Naive thymus-derived CD8-positive, alpha-beta T cell (primary cell): ENCODE results near the gene GPBP1L1. TPM values are rescaled to one million over a fixed set of nuclear protein-coding genes. Genes with fewer than 3 reads are reported as not detected.
"Not testable (repeated sequence)": the region's sequence is repeated elsewhere in the genome, so short reads cannot be mapped to it uniquely, and the experiment has no call there.

Source experiments
- ATAC-seq, 2 donors: fragments of 150-1000 bp; cut with Tn5 transposase in 1 of 2; sonication (Bioruptor Pico), chemical (Tn5 transposase) in 1 of 2; 1 replicate in 1 of 2; 2 replicates in 1 of 2; pipeline ENCODE4 v1.10.0; 2021; ENCODE audit warnings: mild to moderate bottlenecking in 2 of 2, moderate library complexity in 2 of 2
- POLR2A ChIA-PET: fragments of 350-600 bp; sonication (Branson Sonifier 250); formaldehyde crosslinking; loops from one replicate; lab custom pipeline; 2021; ENCODE audit warnings: antibody characterized with exemption; lab: Charles Lee
- DNase-seq, 10 donors: peaks; one replicate each; pipeline versions ENCODE4 v3.0.0 to v3.0.0-alpha.2; 2020 to 2022
- H3K27ac Mint-ChIP-seq, 10 donors: one replicate each; pipeline ENCODE4 v1.8.0; 2020 to 2022; ENCODE audit warnings: mild to moderate bottlenecking in 10 of 10, mixed read lengths in 10 of 10, moderate library complexity in 4 of 10, inconsistent platforms in 1 of 10
- H3K27me3 Mint-ChIP-seq, 5 donors: one replicate each; pipeline ENCODE4 v1.8.0; 2021 to 2022; ENCODE audit warnings: mixed read lengths in 5 of 5
- H3K36me3 Mint-ChIP-seq, 3 donors: one replicate each; pipeline ENCODE4 v1.8.0; 2020 to 2022; ENCODE audit warnings: mixed read lengths in 3 of 3, mild to moderate bottlenecking in 2 of 3, inconsistent platforms in 1 of 3
- H3K4me1 Mint-ChIP-seq, 4 donors: one replicate each; pipeline ENCODE4 v1.8.0; 2021 to 2022; ENCODE audit warnings: mixed read lengths in 4 of 4
- H3K4me3 Mint-ChIP-seq, 10 donors: one replicate each; pipeline ENCODE4 v1.8.0; 2020 to 2022; ENCODE audit warnings: mild to moderate bottlenecking in 10 of 10, mixed read lengths in 10 of 10, moderate library complexity in 6 of 10, inconsistent platforms in 1 of 10
- H3K9me3 Mint-ChIP-seq, 9 donors: one replicate each; pipeline ENCODE4 v1.8.0; 2020 to 2022; ENCODE audit warnings: mixed read lengths in 9 of 9, mild to moderate bottlenecking in 3 of 9, inconsistent platforms in 1 of 9, moderate library complexity in 1 of 9
- polyA plus RNA-seq, 3 donors: library from polyadenylated mRNA; unstranded; fragments of 300-500 nt; fragmentation: Illumina TruSeq; gene quantifications; one replicate each; pipeline ENCODE4 v1.2.3, GENCODE V29; 2021
- total RNA-seq, 8 experiments: library from RNA in 2 of 8; stranded (reverse) in 2 of 8; gene quantifications; one replicate each; pipeline ENCODE4 v1.2.3 and lab custom pipeline; 2021 to 2026

GPBP1L1 gene
- total and polyA plus RNA-seq, 5 experiments from 2014 or later, result 88.9 to 193 (median 94.0) TPM

DNA sequence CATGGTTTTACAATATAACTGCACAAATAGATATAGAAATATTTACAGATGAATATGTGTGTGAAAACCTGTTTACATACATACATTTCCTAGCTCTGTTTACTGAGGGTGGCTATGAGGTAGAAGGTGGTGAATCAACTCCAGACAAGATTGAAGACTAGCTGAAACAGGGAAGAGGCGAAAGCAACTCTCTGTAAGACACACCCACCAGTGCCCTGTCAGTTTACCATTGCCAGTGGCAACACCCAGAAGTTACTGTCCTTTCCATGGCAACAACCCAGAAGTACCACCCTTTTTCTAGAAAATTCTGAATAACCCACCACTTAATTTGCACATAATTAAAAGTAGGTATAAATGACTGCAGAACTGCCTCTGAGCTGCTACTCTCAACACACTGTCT lies 18.3 kb upstream of the GPBP1L1 start:
- H3K36me3 Mint-ChIP-seq, result peaks cover 11 to 39% (median 22%) of the 10 kb centered on the region in 3 donors

DNA sequence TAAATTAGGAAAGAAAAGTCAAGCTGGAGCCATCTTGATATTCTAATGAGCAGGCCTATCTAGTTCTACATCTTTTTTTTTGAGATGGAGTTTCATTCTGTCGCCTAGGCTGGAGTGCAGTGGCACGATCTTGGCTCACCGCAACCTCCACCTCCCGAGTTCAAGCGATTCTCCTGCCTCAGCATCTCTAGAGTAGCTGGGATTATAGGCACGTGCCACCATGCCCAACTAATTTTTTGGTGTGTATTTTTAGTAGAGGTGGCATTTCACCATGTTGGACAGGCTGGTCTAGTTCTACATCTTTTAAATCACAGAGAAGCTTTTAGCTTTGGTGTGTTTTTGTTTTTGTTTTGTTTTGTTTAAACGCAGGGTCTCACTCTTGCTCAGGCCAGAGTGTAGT lies 8.5 kb upstream of the GPBP1L1 start:
- peaks cover 4 to 14% (median 10%) of the 10 kb centered on the region in 4 donors for H3K4me1 Mint-ChIP-seq
- H3K27ac Mint-ChIP-seq, result peak overlapping the region in 1 of 10 donors; percentile 25
- H3K4me3 Mint-ChIP-seq, result no peak overlapping the region
- H3K9me3 Mint-ChIP-seq, result no peaks in the 10 kb centered on the region
- peaks cover 0 to 62% (median 10%) of the 10 kb centered on the region in 3 donors for H3K36me3 Mint-ChIP-seq
- H3K27me3 Mint-ChIP-seq, result no peaks in the 10 kb centered on the region
- POLR2A ChIA-PET, result interaction anchor here (0.6 to 1.2 kb wide), 2 partner anchors 9 to 14 kb away, joined by 3 to 4 read pairs; partner anchors contain the start of gene GPBP1L1
- ATAC-seq (no peak), DNase-seq (no peak)

More for the DNA sequence above, 18.3 kb upstream of the GPBP1L1 start:
- peaks cover 0 to 2% (median 0%) of the 10 kb centered on the region in 4 donors for H3K4me1 Mint-ChIP-seq
- peaks cover 0 to 11% (median 4%) of the 10 kb centered on the region in 9 donors for H3K9me3 Mint-ChIP-seq
- H3K27ac Mint-ChIP-seq, result peak overlapping the region in 1 of 10 donors; percentile 61
- DNase-seq (no peak), ATAC-seq (no peak)
- no peaks in the 10 kb centered on the region for H3K27me3 Mint-ChIP-seq
- H3K4me3 Mint-ChIP-seq, result no peak overlapping the region
- POLR2A ChIA-PET, result no interaction called here

DNA sequence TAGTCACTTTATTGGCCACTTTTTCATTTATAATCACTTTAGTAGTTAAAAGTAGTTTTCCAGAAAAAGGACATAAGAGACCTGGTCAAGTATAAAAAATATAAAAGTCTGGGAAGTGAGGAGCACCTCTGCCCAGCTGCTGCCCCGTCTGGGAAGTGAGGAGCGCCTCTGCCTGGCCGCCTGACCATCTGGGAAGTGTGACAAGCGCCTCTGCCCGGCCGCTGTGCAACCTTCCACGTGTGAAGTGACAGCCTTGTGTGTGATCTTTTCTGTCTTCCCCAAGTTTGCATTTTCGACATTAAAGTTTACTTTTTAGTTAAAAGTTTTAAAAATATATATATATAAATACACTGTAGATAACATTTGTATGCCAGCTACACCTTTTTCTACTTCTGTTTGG lies 7.5 kb upstream of the GPBP1L1 start:
- H3K9me3 Mint-ChIP-seq, H3K27me3 Mint-ChIP-seq, H3K4me3 Mint-ChIP-seq, ATAC-seq, POLR2A ChIA-PET, DNase-seq: not testable (repeated sequence)
- peak overlapping the region in 1 of 10 donors; percentile 74 for H3K27ac Mint-ChIP-seq
- peaks cover 0 to 62% (median 10%) of the 10 kb centered on the region in 3 donors for H3K36me3 Mint-ChIP-seq
- H3K4me1 Mint-ChIP-seq, result peaks cover 4 to 22% (median 13%) of the 10 kb centered on the region in 4 donors

DNA sequence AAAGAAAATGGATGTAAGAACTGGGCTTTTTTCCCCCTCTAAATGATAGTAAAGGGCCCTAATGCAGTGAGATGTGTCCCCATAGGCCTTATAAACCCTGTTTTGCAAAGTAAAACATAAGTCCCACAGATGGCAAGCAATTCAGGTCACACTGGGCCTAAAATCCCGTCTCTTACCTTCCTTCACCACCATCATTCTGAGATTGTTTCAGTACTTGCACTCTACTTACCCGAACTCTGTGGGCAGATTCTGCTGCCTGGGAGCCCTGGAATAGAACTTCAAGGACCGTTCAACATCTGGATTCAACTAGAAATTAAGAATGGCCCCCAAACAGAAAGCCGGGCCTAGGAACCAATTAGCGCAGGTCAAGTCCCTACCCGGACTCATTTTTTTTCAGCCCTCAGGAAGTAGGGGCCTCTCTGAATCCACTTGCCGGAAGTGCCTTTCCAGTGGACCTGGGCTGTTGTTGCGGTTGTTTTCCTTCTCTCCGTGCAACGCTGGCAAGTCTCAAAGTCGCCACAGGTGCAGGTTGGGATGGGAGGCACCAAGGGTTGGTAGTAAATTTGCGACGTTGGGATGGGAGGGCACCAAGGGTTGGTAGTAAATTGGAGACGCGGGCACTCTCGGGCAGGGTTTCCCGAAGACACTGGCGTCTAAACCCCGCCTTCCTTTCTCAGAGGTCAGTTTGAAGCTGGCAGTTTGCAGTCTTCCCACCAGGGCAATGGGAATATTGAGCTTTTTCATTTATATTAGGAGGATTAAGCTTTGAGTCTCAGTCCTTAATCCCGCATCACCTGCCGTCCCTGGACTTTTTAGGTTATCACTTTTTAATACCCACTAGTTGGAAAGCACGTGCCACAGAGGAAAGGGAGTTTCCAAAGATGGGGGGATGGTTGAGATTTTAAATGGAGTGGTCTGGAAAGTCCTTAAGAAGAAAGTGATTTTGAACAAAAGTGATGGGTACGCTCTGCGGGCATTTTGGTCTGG lies 1.7 kb upstream of the GPBP1L1 start, which contains the start of gene TMEM69:
Gene TMEM69, plus strand, starts transcription at position 428 of the 987 bp plus-strand sequence. CDS start 2,888 bp downstream, outside the sequence.
- no peaks in the 10 kb centered on the region for H3K9me3 Mint-ChIP-seq
- H3K4me3 Mint-ChIP-seq, result peak within 1 kb of the TSS; percentile 93 to 100 (median 99)
- DNase-seq, result peak; percentile 42 to 91 (median 78)
- ATAC-seq, result no peak
- peaks cover 2 to 17% (median 4%) of the 10 kb centered on the region in 3 donors for H3K36me3 Mint-ChIP-seq
- peaks cover 19 to 59% (median 49%) of the 10 kb centered on the region in 4 donors for H3K4me1 Mint-ChIP-seq
- peak within 1 kb of the TSS; percentile 99 to 100 (median 99) for H3K27ac Mint-ChIP-seq
- POLR2A ChIA-PET, result interaction anchor here (0.6 to 2.1 kb wide), 7 partner anchors 104 to 1032 kb away, joined by 3 to 23 read pairs (median 4); partner anchors contain the start of genes BTBD19, MUTYH, NASP and PLK3
- no peaks in the 10 kb centered on the region for H3K27me3 Mint-ChIP-seq

DNA sequence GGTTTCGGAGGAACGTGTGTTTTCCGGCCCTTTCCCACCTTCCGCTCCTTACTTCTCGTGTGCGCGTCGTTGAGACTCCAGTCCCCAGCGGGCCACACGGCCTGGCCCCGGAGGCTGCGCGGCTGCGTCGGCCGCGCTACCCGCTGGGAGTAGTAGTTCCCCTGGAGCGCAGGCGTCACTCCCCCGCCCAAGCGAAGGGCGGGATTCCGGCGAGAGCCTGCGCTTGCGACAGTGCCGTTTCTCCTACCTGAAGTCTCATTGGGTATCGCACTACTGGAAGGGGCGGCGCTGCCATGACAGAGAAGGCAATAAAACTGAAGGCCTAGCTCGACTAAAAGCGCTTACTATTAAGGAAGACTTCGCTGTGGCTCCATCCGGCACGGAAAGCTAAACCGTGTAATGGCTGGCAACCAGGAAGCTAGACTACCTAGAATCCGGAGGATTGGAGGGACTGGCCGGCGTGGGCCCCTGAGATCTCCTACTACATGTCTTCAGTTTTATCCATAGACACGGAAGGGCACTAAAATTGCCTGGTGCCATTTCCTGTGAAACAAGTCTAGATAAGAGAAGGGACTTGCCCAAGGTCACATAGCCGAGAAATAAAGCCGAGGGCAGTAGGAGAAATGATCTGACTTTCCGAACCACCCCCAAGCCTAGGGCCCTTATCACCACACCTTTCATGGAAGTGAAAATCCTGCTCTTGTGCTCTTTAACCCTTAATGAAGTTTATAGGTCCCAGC lies 851 bp upstream of the GPBP1L1 start:
- POLR2A ChIA-PET, result interaction anchor here (0.5 to 2.2 kb wide), 18 partner anchors 10 to 1033 kb away, joined by 3 to 23 read pairs (median 5); partner anchors contain the start of genes AKR1A1, BTBD19, CCDC163 and EIF2B3
- no peaks in the 10 kb centered on the region for H3K9me3 Mint-ChIP-seq
- peak overlapping the region; percentile 93 to 100 (median 99) for H3K4me3 Mint-ChIP-seq
- H3K4me1 Mint-ChIP-seq, result peaks cover 19 to 63% (median 56%) of the 10 kb centered on the region in 4 donors
- ATAC-seq (peak; percentile 82 to 84), DNase-seq (peak; percentile 89 to 99 (median 97))
- no peaks in the 10 kb centered on the region for H3K27me3 Mint-ChIP-seq
- H3K36me3 Mint-ChIP-seq, result peaks cover 2 to 13% (median 4%) of the 10 kb centered on the region in 3 donors
- peak overlapping the region; percentile 99 to 100 (median 99) for H3K27ac Mint-ChIP-seq

DNA sequence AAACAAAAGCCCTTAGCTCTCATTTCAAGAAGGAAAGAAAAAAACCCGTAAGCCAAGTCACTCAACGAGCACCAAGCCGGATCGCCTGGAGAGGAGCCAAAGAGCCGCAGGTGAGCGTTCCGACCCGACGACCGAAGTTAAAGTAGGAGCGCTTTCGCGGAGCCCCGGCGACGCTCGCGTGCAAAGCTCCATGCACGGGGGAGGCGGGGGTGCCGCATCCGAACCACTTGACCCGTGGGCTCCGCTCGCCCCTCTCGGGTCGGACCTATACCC lies 382 bp downstream of the GPBP1L1 start:
- Mint-ChIP-seq H3K4me1 (peaks cover 22 to 69% (median 61%) of the 10 kb centered on the region in 4 donors), H3K27ac (peak overlapping the region; percentile 99 to 100 (median 99)), H3K4me3 (peak overlapping the region; percentile 93 to 100 (median 99)), H3K9me3 (no peaks in the 10 kb centered on the region), H3K36me3 (peaks cover 2 to 8% (median 4%) of the 10 kb centered on the region in 3 donors), H3K27me3 (no peaks in the 10 kb centered on the region)
- POLR2A ChIA-PET, result interaction anchor here (0.6 to 2.2 kb wide), 22 partner anchors 9 to 954 kb away, joined by 3 to 23 read pairs (median 4); partner anchors contain the start of genes AKR1A1, CCDC163, HECTD3 and MMACHC
- DNase-seq (peak in 9 of 10 donors; percentile 51 to 86 (median 64)), ATAC-seq (peak; percentile 15 to 18)

DNA sequence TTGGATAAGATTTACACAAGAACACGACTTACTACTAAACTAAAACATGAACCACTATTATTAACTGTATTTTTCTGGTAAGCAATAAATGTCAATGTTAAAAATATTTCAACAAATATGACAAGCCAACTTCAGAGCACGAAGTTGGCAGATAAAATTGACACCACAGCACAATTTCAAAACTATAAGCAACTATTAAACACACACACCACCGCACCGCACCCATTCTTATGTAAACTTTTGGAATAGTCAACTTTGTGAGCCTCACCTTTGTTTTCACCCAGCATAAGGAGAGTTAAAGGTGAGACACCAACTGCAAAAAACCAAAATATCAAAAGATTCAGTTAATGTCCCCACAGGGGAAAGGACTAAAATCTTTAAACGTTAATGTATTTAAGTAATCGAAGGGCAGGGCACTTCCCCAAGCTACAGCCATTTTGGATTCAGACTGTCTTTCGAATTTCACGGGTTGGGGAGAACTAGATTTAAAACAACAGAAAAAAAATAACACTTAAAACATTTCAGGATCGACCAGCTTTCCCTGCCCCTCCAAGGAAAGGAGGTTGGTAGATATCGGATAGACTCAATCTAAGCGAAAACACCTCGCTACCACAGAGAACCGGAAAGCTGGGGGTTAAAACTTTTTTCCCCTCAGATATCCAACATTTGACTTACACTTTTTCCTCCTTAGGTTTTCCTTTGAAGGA lies 872 bp downstream of the GPBP1L1 start:
- ATAC-seq, result no peak
- POLR2A ChIA-PET, result interaction anchor here (0.6 to 2.2 kb wide), 20 partner anchors 9 to 910 kb away, joined by 3 to 23 read pairs (median 4); partner anchors contain the start of genes AKR1A1, CCDC163, HECTD3 and MMACHC
- Mint-ChIP-seq H3K27me3 (no peaks in the 10 kb centered on the region), H3K4me1 (peaks cover 25 to 73% (median 64%) of the 10 kb centered on the region in 4 donors), H3K4me3 (peak overlapping the region; percentile 93 to 100 (median 99)), H3K9me3 (no peaks in the 10 kb centered on the region), H3K27ac (peak overlapping the region; percentile 99 to 100 (median 99)), H3K36me3 (peaks cover 0 to 9% (median 4%) of the 10 kb centered on the region in 3 donors)
- DNase-seq, result no peak

DNA sequence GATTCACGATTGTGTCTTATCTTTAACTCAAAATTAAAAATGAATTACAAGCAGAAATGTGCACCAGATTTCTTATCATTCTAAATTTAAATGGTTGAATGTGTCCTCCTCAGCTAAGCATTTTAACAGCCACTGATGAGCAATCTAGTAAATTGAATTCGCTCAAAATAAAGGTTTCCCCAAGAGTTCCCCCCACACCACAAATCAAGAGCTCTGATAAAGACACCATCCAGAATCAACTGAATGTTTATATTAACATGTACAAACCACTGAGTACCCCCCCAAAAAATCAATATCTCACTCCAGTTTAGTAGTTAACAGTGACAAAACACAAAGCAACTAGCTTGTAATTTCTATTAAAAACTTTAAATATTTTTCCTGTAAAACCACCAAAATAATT lies 1.9 kb downstream of the GPBP1L1 start:
- Mint-ChIP-seq H3K4me3 (peak overlapping the region; percentile 93 to 100 (median 99)), H3K4me1 (peaks cover 26 to 76% (median 67%) of the 10 kb centered on the region in 4 donors), H3K9me3 (no peaks in the 10 kb centered on the region), H3K27me3 (no peaks in the 10 kb centered on the region), H3K36me3 (peaks cover 0 to 7% (median 4%) of the 10 kb centered on the region in 3 donors), H3K27ac (peak overlapping the region in 6 of 10 donors; percentile 25 to 99 (median 81))
- ATAC-seq (no peak), DNase-seq (no peak)
- POLR2A ChIA-PET, result interaction anchor here (1.1 kb wide), 1 partner anchor 381 kb away, joined by 3 read pairs; no protein-coding TSS in a partner anchor

DNA sequence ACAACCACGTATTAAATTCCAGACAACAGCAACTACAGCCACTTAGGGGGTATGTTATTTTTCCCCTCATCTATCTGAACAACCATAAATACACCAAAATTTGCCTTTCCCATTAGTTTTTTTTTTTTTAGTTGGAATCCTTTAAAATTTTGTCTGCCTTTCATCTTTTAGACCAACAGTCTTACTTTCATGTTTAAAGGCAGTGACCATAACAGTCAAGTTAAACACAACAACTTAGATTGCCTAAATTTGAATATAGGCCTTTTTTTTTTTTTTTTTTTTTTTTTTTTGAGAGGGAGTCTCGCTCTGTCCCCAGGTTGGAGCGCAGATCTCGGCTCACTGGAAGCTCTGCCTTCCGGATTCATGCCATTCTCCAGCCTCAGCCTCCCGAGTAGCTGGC lies 3.4 kb downstream of the GPBP1L1 start:
- no peaks in the 10 kb centered on the region for H3K9me3 Mint-ChIP-seq
- no peak overlapping the region for H3K27ac Mint-ChIP-seq
- DNase-seq (no peak), ATAC-seq (no peak)
- peaks cover 0 to 12% (median 4%) of the 10 kb centered on the region in 3 donors for H3K36me3 Mint-ChIP-seq
- POLR2A ChIA-PET, result interaction anchor here (0.7 kb wide), 1 partner anchor 64 kb away, joined by 7 read pairs; no protein-coding TSS in a partner anchor
- no peaks in the 10 kb centered on the region for H3K27me3 Mint-ChIP-seq
- H3K4me1 Mint-ChIP-seq, result peaks cover 23 to 79% (median 71%) of the 10 kb centered on the region in 4 donors
- peak overlapping the region in 7 of 10 donors; percentile 7 to 52 (median 33) for H3K4me3 Mint-ChIP-seq

DNA sequence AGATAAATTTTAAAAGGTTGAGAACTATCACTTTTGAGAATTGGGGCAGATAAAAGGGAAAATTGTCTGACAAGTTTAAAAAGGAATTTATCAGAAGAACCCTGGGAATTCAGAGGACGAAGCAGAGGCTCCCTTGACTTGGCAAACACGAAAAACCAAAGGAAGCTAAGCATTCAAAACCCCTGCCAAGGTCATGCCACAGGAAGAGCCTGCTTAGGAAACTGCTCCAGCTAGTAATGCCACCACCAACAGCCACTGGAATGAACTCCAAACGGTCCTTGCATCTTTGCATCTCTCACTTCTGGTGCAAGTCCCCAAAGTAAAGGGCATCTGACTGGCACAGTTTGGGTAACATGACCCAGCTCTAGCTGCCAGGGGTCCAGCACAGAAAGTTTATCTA lies 7.2 kb downstream of the GPBP1L1 start:
- DNase-seq, result no peak
- Mint-ChIP-seq H3K4me1 (peaks cover 22 to 89% (median 80%) of the 10 kb centered on the region in 4 donors), H3K9me3 (no peaks in the 10 kb centered on the region), H3K36me3 (peaks cover 0 to 28% (median 0%) of the 10 kb centered on the region in 3 donors), H3K4me3 (peak overlapping the region in 9 of 10 donors; percentile 32 to 82 (median 60)), H3K27ac (peak overlapping the region in 1 of 10 donors; percentile 36), H3K27me3 (no peaks in the 10 kb centered on the region)
- POLR2A ChIA-PET, result interaction anchor here (0.8 kb wide), 1 partner anchor 8 kb away, joined by 9 read pairs; no protein-coding TSS in a partner anchor
- no peak for ATAC-seq

DNA sequence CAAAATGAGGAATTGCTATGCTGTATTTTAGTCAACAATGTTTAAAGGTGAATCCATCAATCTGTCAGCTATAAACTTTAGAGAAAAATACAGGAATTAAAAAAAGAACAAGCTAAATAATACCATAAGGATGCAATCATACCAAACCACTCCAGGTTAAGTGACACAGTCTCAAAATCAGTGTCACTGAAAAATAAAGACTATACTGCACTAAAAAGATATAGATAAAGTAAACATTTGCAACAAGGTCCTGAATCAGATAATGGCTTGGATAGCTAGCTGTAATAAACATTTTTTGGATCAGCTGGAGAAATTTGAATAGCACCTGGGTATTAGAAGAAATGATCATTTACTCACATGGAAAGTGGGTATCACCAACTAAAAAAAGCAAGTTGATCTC lies 7.8 kb downstream of the GPBP1L1 start:
- no peaks in the 10 kb centered on the region for H3K9me3 Mint-ChIP-seq
- H3K27ac Mint-ChIP-seq, result peak overlapping the region in 2 of 10 donors; percentile 7 to 11
- peaks cover 0 to 31% (median 0%) of the 10 kb centered on the region in 3 donors for H3K36me3 Mint-ChIP-seq
- no peaks in the 10 kb centered on the region for H3K27me3 Mint-ChIP-seq
- DNase-seq (no peak), ATAC-seq (no peak)
- POLR2A ChIA-PET, result no interaction called here
- peaks cover 23 to 94% (median 84%) of the 10 kb centered on the region in 4 donors for H3K4me1 Mint-ChIP-seq
- peak overlapping the region in 6 of 10 donors; percentile 3 to 70 (median 51) for H3K4me3 Mint-ChIP-seq
